NT2/D1 (cell line): Measurements from ENCODE around the gene RIPK4.
"Not testable (repeated sequence)": the region's sequence is repeated elsewhere in the genome, so short reads cannot be mapped to it uniquely, and the experiment has no call there.

Experiments used
- DNase-seq: peaks from one replicate; pipeline ENCODE4 v3.0.0-alpha.2; 2011; ENCODE audit warnings: low read depth, low spot score
- H3K27me3 ChIP-seq: 2 replicates; pipeline ENCODE4 v1.6.0; 2011; ENCODE audit warnings: mild to moderate bottlenecking; ENCODE audit not compliant: insufficient read length, insufficient read depth
- H3K36me3 ChIP-seq: 2 replicates; pipeline ENCODE4 v1.6.1; 2011; ENCODE audit warnings: mild to moderate bottlenecking, low read length, mixed read lengths; ENCODE audit not compliant: insufficient read depth, insufficient read length
- H3K4me1 ChIP-seq: 2 replicates; pipeline ENCODE4 v1.5.1; 2011; ENCODE audit not compliant: insufficient read depth, insufficient read length
- H3K4me3 ChIP-seq: 2 replicates; pipeline ENCODE4 v1.5.1; 2011; ENCODE audit warnings: low read depth; ENCODE audit not compliant: insufficient read length
- H3K9ac ChIP-seq: 2 replicates; pipeline ENCODE4 v1.6.0; 2011; ENCODE audit warnings: low read depth; ENCODE audit not compliant: insufficient read length
- H3K9me3 ChIP-seq: 2 replicates; pipeline ENCODE4 v1.5.1; 2011; ENCODE audit warnings: mild to moderate bottlenecking, low read length; ENCODE audit not compliant: insufficient read depth
- SUZ12 ChIP-seq: IDR thresholded peaks from 2 replicates; pipeline ENCODE4 v1.6.1; 2011; ENCODE audit not compliant: insufficient read length, insufficient read depth; ENCODE audit errors: extremely low read depth
- YY1 ChIP-seq: IDR thresholded peaks from 2 replicates; pipeline ENCODE4 v1.6.1; 2011; ENCODE audit not compliant: insufficient read length, insufficient read depth
- ZNF274 ChIP-seq: IDR thresholded peaks from 2 replicates; pipeline ENCODE4 v1.6.1; 2011; ENCODE audit warnings: mild to moderate bottlenecking, low read depth, low read length

Gene RIPK4

GRCh38 chr21:41794600-41794999 lies 27.7 kb upstream of the RIPK4 start:
- Histone ChIP-seq H3K27me3 (no peaks in the 10 kb centered on the region), H3K4me1 (peaks cover 3% of the 10 kb centered on the region), H3K9ac (no peak overlapping the region), H3K4me3 (no peak overlapping the region), H3K36me3 (peaks cover 18% of the 10 kb centered on the region), H3K9me3 (peaks cover 28% of the 10 kb centered on the region; the same call in 1 of the 2 replicates)
- no peak for DNase-seq
- TF ChIP-seq YY1: no peak
- TF ChIP-seq ZNF274: no peak
- no peak for TF ChIP-seq SUZ12

- H3K4me1 ChIP-seq: peaks cover 3% of the 10 kb centered on the region
- H3K36me3 ChIP-seq: peaks cover 3% of the 10 kb centered on the region
- no peak for DNase-seq
- peaks cover 28% of the 10 kb centered on the region; the same call in 1 of the 2 replicates for H3K9me3 ChIP-seq
- no peak for TF ChIP-seq YY1
- H3K27me3 ChIP-seq: no peaks in the 10 kb centered on the region
- no peak overlapping the region for H3K9ac ChIP-seq
- no peak overlapping the region for H3K4me3 ChIP-seq
Observed at GRCh38 chr21:41792711-41793110, 25.9 kb upstream of the RIPK4 start.

GRCh38 chr21:41786509-41786987 lies 19.7 kb upstream of the RIPK4 start:
- Histone ChIP-seq H3K4me1 (peaks cover 3% of the 10 kb centered on the region), H3K27me3 (no peaks in the 10 kb centered on the region), H3K9me3 (peaks cover 6% of the 10 kb centered on the region; the same call in 1 of the 2 replicates), H3K9ac (no peak overlapping the region), H3K36me3 (no peaks in the 10 kb centered on the region), H3K4me3 (no peak overlapping the region)
- no peak for DNase-seq
- TF ChIP-seq SUZ12 (no peak), ZNF274 (no peak), YY1 (no peak)

GRCh38 chr21:41785262-41785661 lies 18.4 kb upstream of the RIPK4 start:
- H3K36me3 ChIP-seq, H3K9ac ChIP-seq, H3K9me3 ChIP-seq, H3K27me3 ChIP-seq, H3K4me1 ChIP-seq, DNase-seq, H3K4me3 ChIP-seq: not testable (repeated sequence)

- Histone ChIP-seq H3K4me3 (no peak overlapping the region), H3K4me1 (peaks cover 3% of the 10 kb centered on the region), H3K9ac (no peak overlapping the region), H3K27me3 (no peaks in the 10 kb centered on the region), H3K9me3 (no peaks in the 10 kb centered on the region), H3K36me3 (no peaks in the 10 kb centered on the region)
- DNase-seq: no peak
- TF ChIP-seq ZNF274: no peak
- TF ChIP-seq SUZ12: no peak
- no peak for TF ChIP-seq YY1
Observed at GRCh38 chr21:41784456-41785102, 17.7 kb upstream of the RIPK4 start.

GRCh38 chr21:41783476-41784180 lies 16.8 kb upstream of the RIPK4 start:
- peaks cover 3% of the 10 kb centered on the region for H3K4me1 ChIP-seq
- no peaks in the 10 kb centered on the region for H3K9me3 ChIP-seq
- H3K4me3 ChIP-seq: no peak overlapping the region
- TF ChIP-seq YY1 (no peak), ZNF274 (no peak)
- H3K36me3 ChIP-seq: no peaks in the 10 kb centered on the region
- H3K27me3 ChIP-seq: no peaks in the 10 kb centered on the region
- no peak overlapping the region for H3K9ac ChIP-seq
- DNase-seq: no peak

GRCh38 chr21:41781050-41781410 lies 14.2 kb upstream of the RIPK4 start:
- H3K9me3 ChIP-seq: no peaks in the 10 kb centered on the region
- no peak overlapping the region for H3K4me3 ChIP-seq
- H3K27me3 ChIP-seq: no peaks in the 10 kb centered on the region
- H3K36me3 ChIP-seq: no peaks in the 10 kb centered on the region
- peaks cover 7% of the 10 kb centered on the region for H3K4me1 ChIP-seq
- no peak for DNase-seq
- no peak overlapping the region for H3K9ac ChIP-seq
- TF ChIP-seq ZNF274: no peak
- no peak for TF ChIP-seq YY1
- TF ChIP-seq SUZ12: no peak
